CD4-positive, alpha-beta T cell treated with Interleukin-6 for 4 hours (primary cell): ENCODE results near the gene SKIDA1.

ENCODE experiments used
- DNase-seq: peaks from one replicate; pipeline ENCODE4 v3.0.0-alpha.2; 2020; ENCODE audit warnings: mixed read lengths

Gene SKIDA1

DNA sequence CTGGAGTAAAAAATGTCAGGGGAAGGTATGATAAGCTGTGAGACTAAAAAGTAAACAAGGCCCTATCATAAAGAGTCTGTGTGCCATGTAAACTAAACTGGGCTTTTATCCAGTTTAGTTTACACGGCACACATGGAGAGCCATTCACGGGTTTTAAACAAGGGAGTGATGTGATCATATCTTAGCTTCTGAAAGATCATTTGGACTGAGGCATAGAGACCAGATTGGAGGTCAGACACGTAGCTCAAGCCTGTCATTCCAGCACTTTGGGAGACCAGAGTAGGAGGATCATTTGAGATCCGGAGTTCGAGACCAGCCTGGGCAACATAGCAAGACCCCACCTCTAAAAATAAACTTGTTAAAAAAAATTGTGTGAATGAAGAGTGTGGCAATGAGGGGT is 50.1 kb downstream of the SKIDA1 start:
- no peak for DNase-seq

GRCh38 chr10:21473541-21473940 is 51.9 kb downstream of the SKIDA1 start:
- DNase-seq = no peak

DNA sequence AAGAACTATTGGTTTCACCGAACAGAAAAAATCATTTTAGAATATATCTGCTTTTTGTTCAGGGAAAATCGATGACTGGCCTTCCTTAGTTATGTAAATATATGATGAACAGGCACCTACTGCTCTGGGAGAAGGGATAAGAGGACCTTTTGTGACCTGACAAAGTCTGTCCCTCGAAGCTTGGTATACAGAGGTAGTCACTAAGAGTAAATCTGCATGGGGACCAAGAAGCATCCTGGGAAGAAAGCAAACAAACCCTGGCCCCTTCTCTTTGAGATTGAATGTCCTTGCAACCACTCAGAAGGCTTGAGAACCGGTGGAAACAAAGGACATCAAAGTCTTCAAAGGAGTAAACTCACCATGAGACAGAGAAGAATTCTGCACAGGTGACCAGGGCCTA is 52.3 kb downstream of the SKIDA1 start:
- DNase-seq = no peak

DNA sequence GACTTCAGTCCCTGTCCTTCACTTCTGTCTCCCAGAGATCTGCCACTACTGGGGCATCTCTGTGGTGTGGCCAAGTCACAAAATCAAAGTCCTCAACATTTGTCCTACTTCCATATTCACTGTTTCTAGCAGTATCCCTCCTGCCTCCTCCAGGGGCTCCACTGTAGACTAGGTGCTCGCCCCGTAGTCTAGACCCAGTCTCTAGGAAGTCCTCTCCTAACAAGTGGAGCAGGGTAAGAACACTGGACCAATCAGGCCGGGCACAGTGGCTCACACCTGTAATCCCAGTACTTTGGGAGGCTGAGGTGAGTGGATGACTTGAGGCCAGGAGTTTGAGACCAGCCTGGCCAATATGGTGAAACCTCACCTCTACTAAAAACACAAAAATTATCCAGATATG is 57.4 kb downstream of the SKIDA1 start:
- no peak for DNase-seq

GRCh38 chr10:21467633-21468032 is 57.8 kb downstream of the SKIDA1 start:
- DNase-seq = no peak

DNA sequence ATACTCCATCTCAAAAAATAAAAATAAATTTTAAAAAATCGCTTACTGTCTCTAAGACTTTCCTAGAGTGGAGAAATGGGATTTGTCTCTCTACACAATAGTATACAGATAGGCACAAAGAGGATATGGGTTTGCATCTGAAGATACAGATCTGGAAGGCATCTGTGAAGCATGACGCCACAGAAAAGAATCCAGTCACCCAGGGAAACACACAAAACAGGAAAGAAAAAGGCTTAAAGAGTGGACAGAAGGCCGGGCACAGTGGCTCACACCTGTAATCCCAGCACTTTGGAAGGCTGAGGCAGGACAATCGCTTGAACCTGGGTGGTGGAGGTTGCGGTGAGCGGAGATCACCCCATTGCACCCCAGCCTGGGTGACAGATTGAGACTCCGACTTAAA is 61.3 kb downstream of the SKIDA1 start:
- DNase-seq = no peak
